Thyroid gland (tissue), 4 donors: Measurements from ENCODE around the gene NKD1.
A peak's percentile ranks its signal among the peaks of the same experiment; 100 is the strongest.

Experiments used
- POLR2A ChIP-seq, 2 donors: fragments of 450-650 bp; IDR thresholded peaks; one replicate each; pipeline ENCODE4 v1.6.1; 2017; ENCODE audit warnings: antibody characterized with exemption in 2 of 2, mild to moderate bottlenecking in 2 of 2, moderate library complexity in 1 of 2
- TF ChIP-seq, protein P1 (sequence below), 6 experiments: fragments of 200-600 bp in 3 of 6; fragments of 450-650 bp in 3 of 6; sonication (generic) in 3 of 6; IDR thresholded peaks; one replicate each; pipeline ENCODE4 v1.5.1; 2016 to 2019; ENCODE audit warnings: antibody characterized with exemption in 6 of 6, mild to moderate bottlenecking in 2 of 6, inconsistent platforms in 1 of 6, moderate library complexity in 1 of 6

GRCh38 chr16:50677351-50677750 lies 129.2 kb downstream of the NKD1 start:
- TF ChIP-seq, protein P1, sequence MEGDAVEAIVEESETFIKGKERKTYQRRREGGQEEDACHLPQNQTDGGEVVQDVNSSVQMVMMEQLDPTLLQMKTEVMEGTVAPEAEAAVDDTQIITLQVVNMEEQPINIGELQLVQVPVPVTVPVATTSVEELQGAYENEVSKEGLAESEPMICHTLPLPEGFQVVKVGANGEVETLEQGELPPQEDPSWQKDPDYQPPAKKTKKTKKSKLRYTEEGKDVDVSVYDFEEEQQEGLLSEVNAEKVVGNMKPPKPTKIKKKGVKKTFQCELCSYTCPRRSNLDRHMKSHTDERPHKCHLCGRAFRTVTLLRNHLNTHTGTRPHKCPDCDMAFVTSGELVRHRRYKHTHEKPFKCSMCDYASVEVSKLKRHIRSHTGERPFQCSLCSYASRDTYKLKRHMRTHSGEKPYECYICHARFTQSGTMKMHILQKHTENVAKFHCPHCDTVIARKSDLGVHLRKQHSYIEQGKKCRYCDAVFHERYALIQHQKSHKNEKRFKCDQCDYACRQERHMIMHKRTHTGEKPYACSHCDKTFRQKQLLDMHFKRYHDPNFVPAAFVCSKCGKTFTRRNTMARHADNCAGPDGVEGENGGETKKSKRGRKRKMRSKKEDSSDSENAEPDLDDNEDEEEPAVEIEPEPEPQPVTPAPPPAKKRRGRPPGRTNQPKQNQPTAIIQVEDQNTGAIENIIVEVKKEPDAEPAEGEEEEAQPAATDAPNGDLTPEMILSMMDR (IDR thresholded peaks at IDR 0.05): peak in 1 of 6 experiments; percentile 22
- TF ChIP-seq POLR2A (IDR thresholded peaks at IDR 0.05): no peak
